ENCODE measurements around the gene ZNF688. TPM values are rescaled to one million over a fixed set of nuclear protein-coding genes. Genes with fewer than 3 reads are reported as not detected.

ZNF688 gene
- total and polyA plus RNA-seq, 2 of the 13 experiments (the other 11 are each of a cell fraction or from before 2014, with no cell fraction given): 2.4 to 5.4 TPM

DNA sequence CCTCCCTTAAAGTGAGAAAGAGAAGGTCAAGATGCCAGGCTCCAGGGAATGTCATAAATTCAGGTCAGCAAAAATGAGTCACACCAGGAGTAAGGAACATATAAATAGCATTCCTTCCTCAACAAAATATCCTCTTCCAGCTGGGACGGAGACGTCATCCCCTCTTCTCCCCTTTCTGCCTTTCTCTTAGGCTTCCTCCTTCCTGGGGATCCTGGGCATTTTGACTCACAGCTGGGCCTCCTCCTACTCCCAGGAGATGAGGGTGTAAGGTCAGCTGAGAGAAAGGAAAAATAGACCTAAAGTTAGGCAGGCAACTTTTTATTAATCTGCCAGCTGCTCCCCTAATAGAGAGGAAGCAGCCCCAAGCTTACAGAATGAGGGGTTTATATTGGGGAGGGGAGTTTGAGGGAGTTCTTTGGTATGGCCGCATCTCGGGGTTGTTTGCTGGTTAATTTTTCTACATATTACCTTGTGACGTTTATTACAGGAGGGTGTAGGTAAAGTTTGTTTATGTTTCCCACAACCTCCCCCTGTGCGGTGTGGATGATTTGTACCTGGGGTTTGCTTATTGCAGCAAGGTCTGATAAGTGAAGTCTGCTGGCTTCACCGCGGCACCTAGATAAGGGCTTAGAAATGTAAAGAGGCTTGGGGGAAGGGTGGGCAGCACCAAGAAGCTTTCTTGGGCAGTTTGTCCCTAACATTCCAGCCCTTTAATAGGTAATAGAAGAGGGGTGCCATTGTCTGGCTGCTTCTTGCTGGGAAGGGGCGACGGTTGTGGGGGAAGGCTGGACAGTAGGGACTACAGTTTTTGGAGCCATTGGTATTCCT is 29.8 kb downstream of the ZNF688 start (continued):
- TF ChIP-seq, protein P1, sequence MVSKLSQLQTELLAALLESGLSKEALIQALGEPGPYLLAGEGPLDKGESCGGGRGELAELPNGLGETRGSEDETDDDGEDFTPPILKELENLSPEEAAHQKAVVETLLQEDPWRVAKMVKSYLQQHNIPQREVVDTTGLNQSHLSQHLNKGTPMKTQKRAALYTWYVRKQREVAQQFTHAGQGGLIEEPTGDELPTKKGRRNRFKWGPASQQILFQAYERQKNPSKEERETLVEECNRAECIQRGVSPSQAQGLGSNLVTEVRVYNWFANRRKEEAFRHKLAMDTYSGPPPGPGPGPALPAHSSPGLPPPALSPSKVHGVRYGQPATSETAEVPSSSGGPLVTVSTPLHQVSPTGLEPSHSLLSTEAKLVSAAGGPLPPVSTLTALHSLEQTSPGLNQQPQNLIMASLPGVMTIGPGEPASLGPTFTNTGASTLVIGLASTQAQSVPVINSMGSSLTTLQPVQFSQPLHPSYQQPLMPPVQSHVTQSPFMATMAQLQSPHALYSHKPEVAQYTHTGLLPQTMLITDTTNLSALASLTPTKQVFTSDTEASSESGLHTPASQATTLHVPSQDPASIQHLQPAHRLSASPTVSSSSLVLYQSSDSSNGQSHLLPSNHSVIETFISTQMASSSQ (IDR thresholded peaks at IDR 0.05; ENCODE audit: low read depth): 0 out of 2 replicates have a peak, but pooled peaks have one; percentile 24
- TF ChIP-seq, protein P1 (CRISPR knock-in tag; IDR thresholded peaks at IDR 0.05; ENCODE audit: borderline replicate concordance): no peak; the same call in 1 of the 2 replicates
- TF ChIP-seq ZBTB7A (CRISPR knock-in tag; IDR thresholded peaks at IDR 0.05) (no peak), HDAC1 (CRISPR knock-in tag; IDR thresholded peaks at IDR 0.05) (no peak), ZNF530 (CRISPR knock-in tag; IDR thresholded peaks at IDR 0.05; ENCODE audit: low read depth) (no peak), RFXAP (CRISPR knock-in tag; IDR thresholded peaks at IDR 0.05; ENCODE audit: borderline replicate concordance) (no peak), SNRNP70 (IDR thresholded peaks at IDR 0.05; ENCODE audit: low read depth, low read length) (no peak), ZNF292 (CRISPR knock-in tag; IDR thresholded peaks at IDR 0.05; ENCODE audit: borderline replicate concordance, low read depth) (no peak), JARID2 (CRISPR knock-in tag; IDR thresholded peaks at IDR 0.05; ENCODE audit: insufficient replicate concordance) (no peak)
- TF ChIP-seq, protein P2, sequence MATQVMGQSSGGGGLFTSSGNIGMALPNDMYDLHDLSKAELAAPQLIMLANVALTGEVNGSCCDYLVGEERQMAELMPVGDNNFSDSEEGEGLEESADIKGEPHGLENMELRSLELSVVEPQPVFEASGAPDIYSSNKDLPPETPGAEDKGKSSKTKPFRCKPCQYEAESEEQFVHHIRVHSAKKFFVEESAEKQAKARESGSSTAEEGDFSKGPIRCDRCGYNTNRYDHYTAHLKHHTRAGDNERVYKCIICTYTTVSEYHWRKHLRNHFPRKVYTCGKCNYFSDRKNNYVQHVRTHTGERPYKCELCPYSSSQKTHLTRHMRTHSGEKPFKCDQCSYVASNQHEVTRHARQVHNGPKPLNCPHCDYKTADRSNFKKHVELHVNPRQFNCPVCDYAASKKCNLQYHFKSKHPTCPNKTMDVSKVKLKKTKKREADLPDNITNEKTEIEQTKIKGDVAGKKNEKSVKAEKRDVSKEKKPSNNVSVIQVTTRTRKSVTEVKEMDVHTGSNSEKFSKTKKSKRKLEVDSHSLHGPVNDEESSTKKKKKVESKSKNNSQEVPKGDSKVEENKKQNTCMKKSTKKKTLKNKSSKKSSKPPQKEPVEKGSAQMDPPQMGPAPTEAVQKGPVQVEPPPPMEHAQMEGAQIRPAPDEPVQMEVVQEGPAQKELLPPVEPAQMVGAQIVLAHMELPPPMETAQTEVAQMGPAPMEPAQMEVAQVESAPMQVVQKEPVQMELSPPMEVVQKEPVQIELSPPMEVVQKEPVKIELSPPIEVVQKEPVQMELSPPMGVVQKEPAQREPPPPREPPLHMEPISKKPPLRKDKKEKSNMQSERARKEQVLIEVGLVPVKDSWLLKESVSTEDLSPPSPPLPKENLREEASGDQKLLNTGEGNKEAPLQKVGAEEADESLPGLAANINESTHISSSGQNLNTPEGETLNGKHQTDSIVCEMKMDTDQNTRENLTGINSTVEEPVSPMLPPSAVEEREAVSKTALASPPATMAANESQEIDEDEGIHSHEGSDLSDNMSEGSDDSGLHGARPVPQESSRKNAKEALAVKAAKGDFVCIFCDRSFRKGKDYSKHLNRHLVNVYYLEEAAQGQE (IDR thresholded peaks at IDR 0.05; ENCODE audit: borderline replicate concordance in 1 of 2, low read depth in 1 of 2, low read length in 2 of 2): no peak
- TF ChIP-seq, protein P3, sequence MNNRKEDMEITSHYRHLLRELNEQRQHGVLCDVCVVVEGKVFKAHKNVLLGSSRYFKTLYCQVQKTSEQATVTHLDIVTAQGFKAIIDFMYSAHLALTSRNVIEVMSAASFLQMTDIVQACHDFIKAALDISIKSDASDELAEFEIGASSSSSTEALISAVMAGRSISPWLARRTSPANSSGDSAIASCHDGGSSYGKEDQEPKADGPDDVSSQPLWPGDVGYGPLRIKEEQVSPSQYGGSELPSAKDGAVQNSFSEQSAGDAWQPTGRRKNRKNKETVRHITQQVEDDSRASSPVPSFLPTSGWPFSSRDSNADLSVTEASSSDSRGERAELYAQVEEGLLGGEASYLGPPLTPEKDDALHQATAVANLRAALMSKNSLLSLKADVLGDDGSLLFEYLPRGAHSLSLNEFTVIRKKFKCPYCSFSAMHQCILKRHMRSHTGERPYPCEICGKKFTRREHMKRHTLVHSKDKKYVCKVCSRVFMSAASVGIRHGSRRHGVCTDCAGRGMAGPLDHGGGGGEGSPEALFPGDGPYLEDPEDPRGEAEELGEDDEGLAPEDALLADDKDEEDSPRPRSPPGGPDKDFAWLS (CRISPR knock-in tag; IDR thresholded peaks at IDR 0.05; ENCODE audit: borderline replicate concordance): no peak
- TF ChIP-seq, protein P4, sequence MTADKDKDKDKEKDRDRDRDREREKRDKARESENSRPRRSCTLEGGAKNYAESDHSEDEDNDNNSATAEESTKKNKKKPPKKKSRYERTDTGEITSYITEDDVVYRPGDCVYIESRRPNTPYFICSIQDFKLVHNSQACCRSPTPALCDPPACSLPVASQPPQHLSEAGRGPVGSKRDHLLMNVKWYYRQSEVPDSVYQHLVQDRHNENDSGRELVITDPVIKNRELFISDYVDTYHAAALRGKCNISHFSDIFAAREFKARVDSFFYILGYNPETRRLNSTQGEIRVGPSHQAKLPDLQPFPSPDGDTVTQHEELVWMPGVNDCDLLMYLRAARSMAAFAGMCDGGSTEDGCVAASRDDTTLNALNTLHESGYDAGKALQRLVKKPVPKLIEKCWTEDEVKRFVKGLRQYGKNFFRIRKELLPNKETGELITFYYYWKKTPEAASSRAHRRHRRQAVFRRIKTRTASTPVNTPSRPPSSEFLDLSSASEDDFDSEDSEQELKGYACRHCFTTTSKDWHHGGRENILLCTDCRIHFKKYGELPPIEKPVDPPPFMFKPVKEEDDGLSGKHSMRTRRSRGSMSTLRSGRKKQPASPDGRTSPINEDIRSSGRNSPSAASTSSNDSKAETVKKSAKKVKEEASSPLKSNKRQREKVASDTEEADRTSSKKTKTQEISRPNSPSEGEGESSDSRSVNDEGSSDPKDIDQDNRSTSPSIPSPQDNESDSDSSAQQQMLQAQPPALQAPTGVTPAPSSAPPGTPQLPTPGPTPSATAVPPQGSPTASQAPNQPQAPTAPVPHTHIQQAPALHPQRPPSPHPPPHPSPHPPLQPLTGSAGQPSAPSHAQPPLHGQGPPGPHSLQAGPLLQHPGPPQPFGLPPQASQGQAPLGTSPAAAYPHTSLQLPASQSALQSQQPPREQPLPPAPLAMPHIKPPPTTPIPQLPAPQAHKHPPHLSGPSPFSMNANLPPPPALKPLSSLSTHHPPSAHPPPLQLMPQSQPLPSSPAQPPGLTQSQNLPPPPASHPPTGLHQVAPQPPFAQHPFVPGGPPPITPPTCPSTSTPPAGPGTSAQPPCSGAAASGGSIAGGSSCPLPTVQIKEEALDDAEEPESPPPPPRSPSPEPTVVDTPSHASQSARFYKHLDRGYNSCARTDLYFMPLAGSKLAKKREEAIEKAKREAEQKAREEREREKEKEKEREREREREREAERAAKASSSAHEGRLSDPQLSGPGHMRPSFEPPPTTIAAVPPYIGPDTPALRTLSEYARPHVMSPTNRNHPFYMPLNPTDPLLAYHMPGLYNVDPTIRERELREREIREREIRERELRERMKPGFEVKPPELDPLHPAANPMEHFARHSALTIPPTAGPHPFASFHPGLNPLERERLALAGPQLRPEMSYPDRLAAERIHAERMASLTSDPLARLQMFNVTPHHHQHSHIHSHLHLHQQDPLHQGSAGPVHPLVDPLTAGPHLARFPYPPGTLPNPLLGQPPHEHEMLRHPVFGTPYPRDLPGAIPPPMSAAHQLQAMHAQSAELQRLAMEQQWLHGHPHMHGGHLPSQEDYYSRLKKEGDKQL (CRISPR knock-in tag; IDR thresholded peaks at IDR 0.05; ENCODE audit: low read depth): no peak

Measured in HepG2 (cell line).